Amniotic epithelial cell (primary cell): ENCODE measurements around the gene EID3.
"Not testable (repeated sequence)": the region's sequence is repeated elsewhere in the genome, so short reads cannot be mapped to it uniquely, and the experiment has no call there.

Source experiments
- DNase-seq: peaks from one replicate; pipeline ENCODE4 v3.0.0-alpha.2; 2010; ENCODE audit warnings: low read depth

The EID3 gene

DNA sequence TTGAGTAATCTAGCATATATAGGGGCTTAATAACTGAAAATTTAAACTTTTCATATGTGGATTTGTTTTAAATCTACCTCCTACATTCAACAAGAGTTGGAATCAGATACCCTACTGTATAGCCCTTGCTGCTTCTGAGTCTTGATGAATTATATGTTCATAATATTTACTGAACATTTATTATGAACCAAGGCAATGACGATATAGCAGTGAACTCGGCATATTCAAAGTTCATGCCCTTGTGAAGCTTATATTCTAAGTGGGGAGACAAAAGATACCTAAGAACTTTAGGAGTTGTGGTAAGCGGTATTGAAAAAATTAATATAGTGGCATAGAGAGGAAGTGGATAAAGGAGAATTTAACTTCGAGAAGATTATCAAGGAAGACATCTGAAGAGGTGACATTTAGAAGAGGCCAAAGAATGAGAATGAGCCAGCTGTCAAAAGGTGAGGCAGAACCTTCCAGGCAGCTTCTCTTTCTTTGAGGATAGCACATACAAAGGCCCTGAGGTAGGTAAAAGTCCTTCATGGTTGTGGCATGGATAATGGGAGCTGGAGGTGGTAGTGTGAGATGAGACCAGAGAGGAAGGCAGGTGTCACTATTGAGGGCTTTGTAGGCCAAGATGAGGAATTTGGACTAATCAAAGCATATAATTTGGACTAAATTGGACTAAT is 10.2 kb downstream of the EID3 start:
- no peak for DNase-seq

- peak; percentile 72 for DNase-seq
Observed at GRCh38 chr12:104314242-104314614, 10.7 kb downstream of the EID3 start.

DNA sequence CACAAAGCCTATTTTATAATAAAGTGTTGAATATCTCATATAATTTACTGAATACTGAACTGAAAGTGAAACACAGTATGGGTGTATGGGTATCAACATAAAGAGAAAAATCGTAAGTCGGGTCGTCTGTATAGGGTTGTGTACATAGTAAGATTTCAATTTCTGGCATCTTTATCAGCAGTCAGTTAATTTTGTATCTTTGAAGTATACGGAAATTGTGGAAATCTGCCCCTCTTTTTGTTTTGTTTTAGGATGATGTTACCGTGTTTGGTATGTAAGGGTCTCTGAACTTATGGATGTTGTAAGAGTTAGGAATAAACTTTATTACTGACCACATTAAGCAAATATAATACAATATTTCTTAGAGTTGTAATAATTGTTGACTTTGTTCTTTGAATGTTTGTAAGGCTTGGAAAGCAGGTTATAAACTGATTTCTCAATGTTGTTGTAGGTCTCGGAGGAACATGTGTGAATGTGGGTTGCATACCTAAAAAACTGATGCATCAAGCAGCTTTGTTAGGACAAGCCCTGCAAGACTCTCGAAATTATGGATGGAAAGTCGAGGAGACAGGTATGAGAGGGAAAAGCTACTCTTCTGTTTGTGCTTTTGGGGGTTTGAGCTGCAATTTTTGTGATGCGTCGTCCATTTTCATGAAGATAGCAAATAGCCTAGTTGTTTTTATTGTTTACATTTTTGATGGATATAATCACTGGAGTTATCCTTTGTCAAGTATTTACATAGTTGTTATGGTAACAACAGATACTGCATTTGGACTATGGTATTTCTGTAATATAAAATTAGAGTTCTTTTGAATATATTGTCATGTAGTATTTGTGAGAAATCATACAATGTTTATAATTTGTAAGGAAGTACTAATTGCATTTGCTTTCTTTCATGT is 12.0 kb downstream of the EID3 start:
- DNase-seq: peak; percentile 22

DNA sequence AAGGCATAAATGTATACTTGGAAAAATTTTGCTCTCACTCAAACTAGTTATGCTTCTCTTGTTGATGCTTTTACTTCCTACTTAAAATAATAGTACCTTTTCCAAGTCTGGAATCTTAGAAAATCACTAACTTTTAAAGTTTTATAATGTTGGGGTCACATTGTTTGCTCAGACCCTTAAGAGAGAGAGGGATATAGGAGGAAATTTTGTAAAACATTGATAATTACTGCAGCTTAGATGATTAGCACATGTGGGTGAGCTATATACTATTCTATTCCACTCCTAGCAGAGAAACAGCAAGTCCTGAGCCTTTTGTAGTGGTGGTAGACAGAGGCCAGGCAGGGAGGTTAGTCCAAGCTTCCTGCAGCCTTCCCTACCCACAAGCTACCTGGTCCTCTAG is 13.4 kb downstream of the EID3 start:
- DNase-seq: no peak

DNA sequence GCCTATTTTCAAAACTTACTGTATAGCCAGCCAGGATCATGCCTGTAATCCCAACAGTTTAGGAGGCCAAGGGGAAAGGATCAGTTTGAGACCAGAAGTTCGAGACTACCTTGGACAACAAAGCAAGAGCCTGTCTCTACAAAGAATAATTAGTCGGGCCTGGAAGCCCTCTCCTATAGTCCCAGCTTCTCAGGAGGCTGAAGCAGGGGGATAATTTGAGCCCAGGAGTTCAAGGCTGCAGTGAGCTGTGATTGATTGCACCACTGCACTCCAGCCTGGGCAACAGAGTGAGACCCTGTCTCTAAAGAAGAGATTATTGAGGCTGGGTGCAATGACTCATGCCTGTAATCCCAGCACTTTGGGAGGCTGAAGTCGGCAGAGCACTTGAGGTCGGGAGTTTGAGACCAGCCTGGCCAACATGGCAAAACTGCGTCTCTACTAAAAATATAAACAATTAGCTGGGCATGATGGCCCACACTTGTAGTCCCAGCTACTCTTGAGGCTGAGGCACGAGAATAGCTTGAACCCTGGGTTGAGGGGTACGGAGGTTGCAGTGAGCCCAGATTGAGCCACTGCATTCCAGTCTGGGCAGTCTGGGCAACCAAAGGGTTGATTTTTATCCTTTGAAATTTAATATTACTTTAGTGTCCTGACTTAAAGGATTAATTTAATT is 14.1 kb downstream of the EID3 start:
- no peak for DNase-seq

DNA sequence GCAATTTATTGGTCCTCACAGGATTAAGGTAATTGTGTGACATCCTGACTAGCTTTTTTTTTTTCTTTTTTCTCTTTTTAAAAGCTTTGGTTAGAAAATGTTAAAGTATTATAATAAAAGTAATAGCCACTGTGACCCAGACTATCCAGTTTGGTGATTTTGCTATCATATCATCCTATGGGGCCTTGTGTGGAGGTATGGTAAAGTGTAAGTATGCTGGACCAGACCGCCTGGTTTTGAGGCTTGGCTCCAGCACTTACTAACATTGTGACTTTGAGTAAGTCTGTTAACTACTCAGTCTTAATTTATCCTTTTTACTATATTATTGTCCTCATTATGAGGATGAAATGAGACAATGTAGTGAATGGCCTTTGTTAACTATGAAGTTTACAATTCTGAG is 15.5 kb downstream of the EID3 start:
- no peak for DNase-seq

- no peak for DNase-seq
Observed at GRCh38 chr12:104319918-104320626, 16.5 kb downstream of the EID3 start.

- DNase-seq: no peak
Observed at GRCh38 chr12:104320627-104321024, 17.1 kb downstream of the EID3 start.

GRCh38 chr12:104321949-104322348 is 18.4 kb downstream of the EID3 start:
- no peak for DNase-seq

GRCh38 chr12:104322533-104322932 is 19.0 kb downstream of the EID3 start:
- not testable (repeated sequence) for DNase-seq

GRCh38 chr12:104323899-104324298 is 20.4 kb downstream of the EID3 start:
- no peak for DNase-seq

GRCh38 chr12:104328278-104328677 is 24.7 kb downstream of the EID3 start:
- not testable (repeated sequence) for DNase-seq

DNA sequence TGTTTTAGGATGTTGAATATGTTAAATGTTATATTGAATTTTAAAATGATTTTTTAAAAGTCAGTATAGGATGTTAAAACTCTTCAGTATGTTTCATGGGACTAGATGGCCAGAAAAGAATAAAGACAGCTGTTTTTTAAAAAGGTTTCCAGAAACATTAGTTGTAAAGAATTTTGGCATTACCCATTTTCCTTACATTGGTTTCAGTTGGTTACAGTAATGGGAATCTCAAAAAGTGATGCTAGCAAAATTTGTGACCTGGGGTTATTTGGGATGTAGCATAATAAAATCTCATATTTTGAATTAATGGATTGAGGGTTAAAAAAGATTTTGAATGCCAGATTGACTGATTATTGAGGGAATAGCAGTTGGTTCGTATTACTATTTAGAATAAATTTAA is 25.3 kb downstream of the EID3 start:
- no peak for DNase-seq

DNA sequence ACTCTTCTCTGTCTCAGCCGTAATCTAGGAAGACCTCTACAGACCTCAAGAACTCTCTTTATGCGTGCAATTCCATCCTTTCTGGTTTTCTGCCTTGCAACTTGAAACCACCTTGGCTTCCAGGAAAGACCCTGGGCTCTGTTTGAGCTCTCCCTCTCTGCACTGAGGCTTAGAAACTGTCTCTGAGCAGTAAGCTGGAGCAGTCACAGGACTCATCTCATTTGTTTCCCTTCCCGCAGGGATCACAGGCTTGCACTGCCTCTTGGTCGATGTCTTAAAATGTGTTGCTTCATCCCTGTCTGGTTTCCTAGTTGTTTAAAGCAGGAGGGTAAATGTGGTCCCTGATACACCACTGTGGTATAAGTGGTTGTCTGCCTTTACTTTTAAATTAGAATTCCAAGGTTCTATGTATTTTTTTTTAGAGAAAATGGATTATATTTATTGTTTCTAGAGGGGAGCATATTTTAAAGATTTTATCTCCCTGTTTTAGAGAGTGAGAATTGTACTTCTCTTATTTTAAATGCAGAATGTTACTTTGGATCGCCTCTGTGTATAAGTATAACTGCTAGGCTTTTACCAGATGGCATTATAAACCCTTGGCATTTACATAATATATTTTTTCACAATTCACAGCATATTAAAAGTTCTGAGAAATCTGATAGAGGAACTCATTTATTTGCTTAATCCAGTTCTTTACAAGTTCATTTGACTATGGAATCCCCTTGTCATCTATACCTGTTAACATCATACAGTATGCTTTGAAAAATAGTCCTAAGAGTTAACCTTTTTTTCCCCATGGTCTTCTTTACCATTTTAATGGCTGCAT is 26.4 kb downstream of the EID3 start:
- peak; percentile 57 for DNase-seq

DNA sequence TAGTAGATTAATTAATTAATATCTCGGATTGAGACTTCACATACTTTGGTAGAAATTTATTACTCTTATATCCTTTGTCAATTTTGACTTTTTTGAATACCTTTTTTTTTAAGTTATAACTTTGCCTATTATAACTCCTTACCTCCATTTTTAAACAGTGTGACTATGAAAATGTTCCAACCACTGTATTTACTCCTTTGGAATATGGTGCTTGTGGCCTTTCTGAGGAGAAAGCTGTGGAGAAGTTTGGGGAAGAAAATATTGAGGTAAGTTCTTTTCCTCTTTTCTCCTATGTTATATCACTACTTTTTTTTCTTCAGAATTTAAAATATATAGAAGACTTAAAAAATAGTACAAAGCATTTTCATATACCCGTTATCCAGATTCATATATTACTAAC is 27.8 kb downstream of the EID3 start:
- DNase-seq: no peak

DNA sequence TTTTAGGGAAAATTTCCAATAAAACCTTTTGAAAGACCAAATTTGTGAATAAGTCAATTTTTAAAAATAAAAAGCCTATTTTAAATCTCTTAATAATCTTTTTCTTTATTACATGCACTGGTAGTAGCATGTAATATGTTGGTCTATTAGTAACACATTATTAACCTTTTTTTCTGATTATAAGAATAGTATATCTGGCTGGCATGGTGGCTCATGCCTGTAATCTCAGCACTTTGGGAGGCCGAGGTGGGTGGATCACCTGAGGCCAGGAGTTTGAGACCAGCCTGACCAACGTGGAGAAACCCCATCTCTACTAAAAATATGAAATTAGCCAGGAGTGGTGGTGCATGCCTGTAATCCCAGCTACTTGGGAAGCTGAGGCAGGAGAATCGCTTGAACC is 28.7 kb downstream of the EID3 start:
- not testable (repeated sequence) for DNase-seq

- DNase-seq: no peak
Observed at GRCh38 chr12:104333692-104334255, 30.2 kb downstream of the EID3 start.

- DNase-seq: no peak
Observed at GRCh38 chr12:104334581-104334980, 31.0 kb downstream of the EID3 start.

- DNase-seq: no peak
Observed at GRCh38 chr12:104336115-104336514, 32.6 kb downstream of the EID3 start.

DNA sequence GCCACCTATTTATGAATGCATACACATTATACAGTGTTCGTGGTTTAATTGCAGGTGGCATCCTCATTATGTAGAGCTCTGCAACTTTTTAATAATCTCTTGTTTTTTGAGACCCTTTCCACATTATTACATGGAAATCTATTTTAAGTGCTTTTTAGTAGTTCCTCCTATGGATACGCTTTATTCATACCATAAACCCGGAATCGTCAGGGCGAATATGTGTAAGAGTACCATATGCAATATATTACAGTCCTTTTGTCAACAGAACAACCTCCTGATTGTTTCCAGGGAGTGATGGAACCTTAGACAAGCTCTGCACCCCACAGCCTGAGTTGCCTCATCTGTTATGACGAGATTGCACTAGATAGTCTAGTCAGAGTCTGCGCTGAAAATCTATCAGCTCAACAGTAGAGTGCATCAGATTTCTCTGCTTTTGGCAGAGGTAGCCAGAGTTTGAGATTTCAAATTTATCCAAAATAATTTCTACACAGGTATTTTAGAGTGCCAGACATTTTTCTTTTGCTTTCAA is 33.6 kb downstream of the EID3 start:
- no peak for DNase-seq

DNA sequence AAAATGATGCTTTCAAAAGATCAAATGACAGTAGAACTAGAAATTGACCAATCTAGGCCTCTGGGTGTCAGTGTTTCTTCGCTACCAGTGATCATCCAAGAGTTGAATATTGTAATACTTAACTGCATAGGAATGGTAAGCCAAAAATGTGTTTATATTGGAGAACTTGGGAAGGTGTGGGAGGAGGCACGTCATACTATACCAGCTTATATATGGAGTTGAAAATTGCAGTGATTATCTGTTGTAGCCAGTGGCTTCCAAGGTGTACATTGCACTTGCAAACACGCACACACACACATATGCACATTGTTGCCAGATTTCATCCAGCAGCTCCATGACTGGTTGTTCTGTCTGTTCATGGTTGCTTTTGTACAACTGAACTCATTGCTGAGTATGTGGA is 36.1 kb downstream of the EID3 start:
- DNase-seq: no peak
